GM12878 (cell line): Measurements from ENCODE around the gene RALGDS. TPM values are rescaled to one million over a fixed set of nuclear protein-coding genes. Genes with fewer than 3 reads are reported as not detected.

Experiments
- ATAC-seq: fragments of 200-7000 bp; cut with Tn5 transposase; 3 replicates; pipeline ENCODE4 v1.9.1; 2020; ENCODE audit warnings: mild to moderate bottlenecking, moderate library complexity
- BruUV-seq: library from RNA; stranded (reverse); fragments of 400-500 nt; replicated peaks from 2 replicates; lab custom pipeline; 2021; lab: Mats Ljungman, UMichigan
- CTCF ChIA-PET: fragments of 300-600 bp; sonication (Branson Sonifier 250); formaldehyde crosslinking; extraction: SDS; loops from one replicate; lab custom pipeline; 2021; ENCODE audit warnings: inconsistent platforms; lab: Yijun Ruan, JAX
- POLR2A ChIA-PET: fragments of 350-600 bp; formaldehyde crosslinking; extraction: SDS; loops from one replicate; lab custom pipeline; 2021; ENCODE audit warnings: inconsistent platforms; lab: Charles Lee
- RAD21 ChIA-PET: fragments of 300-600 bp; sonication (Branson Sonifier 250); formaldehyde crosslinking; loops from one replicate; lab custom pipeline; 2023; ENCODE audit warnings: antibody characterized with exemption; ENCODE audit not compliant: unreplicated experiment; lab: Charles Lee
- SMC1A ChIA-PET: fragments of 300-600 bp; sonication (Branson Sonifier 250); formaldehyde crosslinking; loops from one replicate; lab custom pipeline; 2023; ENCODE audit not compliant: unreplicated experiment, uncharacterized antibody; lab: Charles Lee
- DNase-seq: peaks from one replicate; pipeline ENCODE4 v3.0.0-alpha.2; 2011; ENCODE audit warnings: low read depth, low spot score
- FAIRE-seq: peaks from 3 replicates; lab custom pipeline; 2011; peaks lifted over from hg19 to GRCh38; lab: Jason Lieb, UNC
- H2AFZ ChIP-seq: 2 replicates; pipeline ENCODE4 v1.6.0; 2011; ENCODE audit warnings: low read depth, low read length, control low read depth; ENCODE audit not compliant: control insufficient read depth
- H3K27ac ChIP-seq: 2 replicates; pipeline ENCODE4 v1.5.1; 2011; ENCODE audit warnings: control low read depth; ENCODE audit not compliant: control insufficient read depth, insufficient read depth
- H3K27me3 ChIP-seq, 2 experiments: replicated peaks in 1 of 2; 2 replicates each; pipeline versions ENCODE4 v1.6.0 to v1.6.1; 2011; ENCODE audit warnings: low read length in 1 of 2; ENCODE audit not compliant: control insufficient read depth in 2 of 2, insufficient read depth in 2 of 2
- H3K36me3 ChIP-seq, 2 experiments: 2 replicates each; pipeline ENCODE4 v1.5.1; 2011; ENCODE audit warnings: low read length in 1 of 2; ENCODE audit not compliant: control insufficient read depth in 2 of 2, insufficient read depth in 2 of 2
- H3K4me1 ChIP-seq: 2 replicates; pipeline ENCODE4 v1.6.1; 2011; ENCODE audit warnings: mild to moderate bottlenecking, low read length, moderate library complexity, mixed read lengths; ENCODE audit not compliant: control insufficient read depth, insufficient read depth
- H3K4me2 ChIP-seq: 2 replicates; pipeline ENCODE4 v1.6.0; 2011; ENCODE audit warnings: control low read depth; ENCODE audit not compliant: control insufficient read depth, insufficient read depth
- H3K4me3 ChIP-seq: fragments of 200-600 bp; sonication (generic); 2 replicates; pipeline ENCODE4 v1.5.1; 2016
- H3K79me2 ChIP-seq: 2 replicates; pipeline ENCODE4 v1.6.0; 2011; ENCODE audit warnings: low read length; ENCODE audit not compliant: control insufficient read depth, insufficient read depth
- H3K9ac ChIP-seq: 2 replicates; pipeline ENCODE4 v1.8.0; 2011; ENCODE audit warnings: low read length, control low read depth, mixed read lengths; ENCODE audit not compliant: control insufficient read depth, insufficient read depth
- H3K9me3 ChIP-seq: replicated peaks from 3 replicates; pipeline ENCODE4 v1.5.1; 2011; ENCODE audit warnings: mild to moderate bottlenecking, low read length; ENCODE audit not compliant: control insufficient read depth, insufficient read depth
- H4K20me1 ChIP-seq: 2 replicates; pipeline ENCODE4 v1.6.0; 2011; ENCODE audit not compliant: control insufficient read depth, insufficient read depth
- E2F8 ChIP-seq: fragments of 450-650 bp; IDR thresholded peaks from 2 replicates; pipeline ENCODE4 v1.6.1; 2018; ENCODE audit warnings: mild to moderate bottlenecking, low read depth, moderate library complexity; ENCODE audit not compliant: partially characterized antibody
- RB1 ChIP-seq: fragments of 450-650 bp; formaldehyde crosslinking; IDR thresholded peaks from 2 replicates; pipeline ENCODE4 v1.6.1; 2017; ENCODE audit warnings: mild to moderate bottlenecking, borderline replicate concordance
- SMC3 ChIP-seq: IDR thresholded peaks from 2 replicates; pipeline ENCODE4 v1.6.1; 2011; ENCODE audit warnings: low read length, improper control_type of control experiment, borderline replicate concordance
- WGBS: methylation state at CpG from one replicate; pipeline ENCODE4 v1.1.6; 2016; ENCODE audit warnings: low lambda C conversion rate; ENCODE audit not compliant: insufficient replicate concordance, insufficient coverage; ENCODE audit errors: missing lambda C conversion rate; 5-methylcytosine and 5-hydroxymethylcytosine counted together
- in situ Hi-C: fragments of 300-500 bp; cut with MboI; formaldehyde crosslinking; loops from 9 replicates; pipeline ENCODE4 v1.14.3; 2018; ENCODE audit warnings: mixed read lengths
- intact Hi-C: fragments of 100-400 bp; cut with micrococcal nuclease; formaldehyde crosslinking; loops from one replicate; pipeline ENCODE4 v1.14.2; 2022; ENCODE audit not compliant: unreplicated experiment
- polyA plus RNA-seq, 11 experiments: library from polyadenylated mRNA; depleted of rRNA in 4 of 11; unstranded in 6 of 11; stranded (reverse) in 5 of 11; fragments of >200 nt; fragmentation: Nextera tagmentation in 4 of 11; fragmentation: Illumina TruSeq in 1 of 11; extraction: Ambion mirVana in 4 of 11; extraction: Trizol in 1 of 11; gene quantifications; 1 replicate in 1 of 11; 2 replicates in 10 of 11; pipeline versions ENCODE4 v1.2.1 to v1.2.3, GENCODE V29; 2011 to 2016; ENCODE audit warnings: inconsistent platforms in 2 of 11, missing spikeins in 2 of 11, low read depth in 1 of 11
- total RNA-seq, 4 experiments: library from RNA; depleted of rRNA in 3 of 4; stranded (reverse); fragments of >200 nt in 3 of 4; fragmentation: Illumina TruSeq in 1 of 4; extraction: Trizol in 1 of 4; gene quantifications; 2 replicates each; pipeline versions ENCODE4 v1.2.1 to v1.2.3, GENCODE V29; 2013 to 2021

Gene RALGDS
- total and polyA plus RNA-seq, 10 of the 15 experiments (the other 5 are each of a cell fraction or from before 2014, with no cell fraction given): 1.3 to 48.6 (median 21.2) TPM

DNA sequence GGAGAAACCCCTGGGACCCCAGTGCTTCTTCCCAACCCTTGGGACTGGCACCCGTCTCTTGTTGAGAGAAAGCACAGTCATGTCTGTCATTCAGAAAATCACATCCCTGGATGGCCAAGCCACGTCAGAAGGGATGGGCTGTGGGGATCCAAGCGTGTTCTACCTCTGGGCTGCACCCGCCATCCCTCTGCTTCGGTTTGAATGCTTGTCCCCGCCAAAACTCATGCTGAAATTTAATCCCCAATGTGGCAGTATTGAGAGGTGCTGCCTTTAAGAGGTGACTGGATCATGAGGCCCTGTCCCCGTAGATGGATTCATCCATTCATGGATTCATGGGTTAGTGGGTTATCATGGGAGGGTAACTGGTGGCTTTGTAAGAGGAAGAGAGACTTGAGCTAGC is 32.3 kb downstream of the RALGDS start:
- CTCF ChIA-PET: no interaction called here
- POLR2A ChIA-PET: no interaction called here
- DNase-seq (no peak), FAIRE-seq (no peak), ATAC-seq (no peak; the same call in 2 of the 3 replicates)
- BruUV-seq: no TSS peak
- intact Hi-C loops (no loop called here), in situ Hi-C loops (no loop called here)
- 64% methylated on average over 7 of the region's 7 CpGs for WGBS
- H3K4me1 ChIP-seq: no peaks in the 10 kb centered on the region
- H3K27ac ChIP-seq: no peak overlapping the region
- SMC1A ChIA-PET: no interaction called here
- no peak overlapping the region for H2AFZ ChIP-seq
- RAD21 ChIA-PET: interaction anchor here (0.6 to 1.4 kb wide), 2 partner anchors 56 to 1550 kb away, joined by 3 to 5 read pairs; no protein-coding TSS in a partner anchor
- no peak overlapping the region for H3K4me3 ChIP-seq
- no peaks in the 10 kb centered on the region; the same call in 1 of the 2 replicates for H4K20me1 ChIP-seq
- no peaks in the 10 kb centered on the region for H3K27me3 ChIP-seq
- no peak for TF ChIP-seq SMC3
- TF ChIP-seq RB1: no peak
- no peak for TF ChIP-seq E2F8
- H3K36me3 ChIP-seq: no peaks in the 10 kb centered on the region
- no peak overlapping the region for H3K4me2 ChIP-seq
- no peaks in the 10 kb centered on the region for H3K9me3 ChIP-seq
- no peak overlapping the region for H3K9ac ChIP-seq
- no peaks in the 10 kb centered on the region for H3K79me2 ChIP-seq
